Stimulated activated naive CD8-positive, alpha-beta T cell treated with anti-CD3 and anti-CD28 coated beads, Interleukin-15, amount 100 ng/mL, for 72 hours (primary cell): Measurements from ENCODE around the gene BTRC.
"Not testable (repeated sequence)": the region's sequence is repeated elsewhere in the genome, so short reads cannot be mapped to it uniquely, and the experiment has no call there.

Experiments
- ATAC-seq: fragments of 150-1000 bp; cut with Tn5 transposase; 2 replicates; pipeline ENCODE4 v1.10.0; 2021; ENCODE audit warnings: mild to moderate bottlenecking, moderate library complexity
- DNase-seq, 2 donors: peaks; one replicate each; pipeline ENCODE4 v3.0.0; 2021 to 2022
- H3K27ac Mint-ChIP-seq, 2 donors: one replicate each; pipeline ENCODE4 v1.8.0; 2022; ENCODE audit warnings: mild to moderate bottlenecking in 2 of 2, mixed read lengths in 2 of 2, moderate library complexity in 2 of 2
- H3K27me3 Mint-ChIP-seq: one replicate; pipeline ENCODE4 v1.8.0; 2022; ENCODE audit warnings: mixed read lengths
- H3K4me1 Mint-ChIP-seq: one replicate; pipeline ENCODE4 v1.8.0; 2022; ENCODE audit warnings: mild to moderate bottlenecking, mixed read lengths
- H3K4me3 Mint-ChIP-seq, 2 donors: one replicate each; pipeline ENCODE4 v1.8.0; 2022; ENCODE audit warnings: mild to moderate bottlenecking in 2 of 2, mixed read lengths in 2 of 2, moderate library complexity in 1 of 2
- H3K9me3 Mint-ChIP-seq, 2 donors: one replicate each; pipeline ENCODE4 v1.8.0; 2022; ENCODE audit warnings: mixed read lengths in 2 of 2

BTRC gene

GRCh38 chr10:101353692-101354327 is at the start of gene BTRC:
BTRC (plus strand) TSS chr10:101354165; CDS start chr10:101354181, 16 bp downstream.
- ATAC-seq (peak; percentile 98), DNase-seq (peak; percentile 97 to 98)
- H3K27me3 Mint-ChIP-seq = no peaks in the 10 kb centered on the region
- peaks cover 27% of the 10 kb centered on the region for H3K4me1 Mint-ChIP-seq
- H3K4me3 Mint-ChIP-seq = peak within 1 kb of the TSS; percentile 92
- no peaks in the 10 kb centered on the region for H3K9me3 Mint-ChIP-seq
- peak within 1 kb of the TSS; percentile 99 for H3K27ac Mint-ChIP-seq

GRCh38 chr10:101304316-101304715 is 49.6 kb upstream of the BTRC start:
- Mint-ChIP-seq H3K27ac (no peak overlapping the region), H3K4me3 (no peak overlapping the region), H3K9me3 (no peaks in the 10 kb centered on the region), H3K4me1 (no peaks in the 10 kb centered on the region), H3K27me3 (peaks cover 73% of the 10 kb centered on the region)
- DNase-seq (no peak), ATAC-seq (no peak)

- Mint-ChIP-seq H3K4me3 (no peak overlapping the region), H3K4me1 (peaks cover 3% of the 10 kb centered on the region), H3K27me3 (peaks cover 75% of the 10 kb centered on the region), H3K27ac (no peak overlapping the region), H3K9me3 (no peaks in the 10 kb centered on the region)
- no peak for ATAC-seq
- DNase-seq = no peak
Measured at GRCh38 chr10:101305320-101306241, 48.4 kb upstream of the BTRC start.

- peaks cover 10% of the 10 kb centered on the region for H3K4me1 Mint-ChIP-seq
- peaks cover 84% of the 10 kb centered on the region for H3K27me3 Mint-ChIP-seq
- no peak for DNase-seq
- no peak overlapping the region for H3K4me3 Mint-ChIP-seq
- no peak overlapping the region for H3K27ac Mint-ChIP-seq
- no peak for ATAC-seq
- no peaks in the 10 kb centered on the region for H3K9me3 Mint-ChIP-seq
Measured at GRCh38 chr10:101308051-101308450, 45.9 kb upstream of the BTRC start.

GRCh38 chr10:101310529-101311184 is 43.3 kb upstream of the BTRC start:
- H3K9me3 Mint-ChIP-seq = no peaks in the 10 kb centered on the region
- peaks cover 74% of the 10 kb centered on the region for H3K27me3 Mint-ChIP-seq
- H3K27ac Mint-ChIP-seq = peak overlapping the region in 1 of 2 donors; percentile 28
- DNase-seq = no peak
- peaks cover 10% of the 10 kb centered on the region for H3K4me1 Mint-ChIP-seq
- peak overlapping the region; percentile 70 to 79 for H3K4me3 Mint-ChIP-seq
- peak; percentile 52 for ATAC-seq

GRCh38 chr10:101311185-101312066 is 42.5 kb upstream of the BTRC start:
- Mint-ChIP-seq H3K27me3 (peaks cover 67% of the 10 kb centered on the region), H3K4me3 (peak overlapping the region; percentile 70 to 79), H3K9me3 (no peaks in the 10 kb centered on the region), H3K27ac (no peak overlapping the region), H3K4me1 (peaks cover 10% of the 10 kb centered on the region)
- ATAC-seq (peak; percentile 53), DNase-seq (no peak)

GRCh38 chr10:101319241-101319915 is 34.6 kb upstream of the BTRC start:
- Mint-ChIP-seq H3K9me3 (no peaks in the 10 kb centered on the region), H3K27me3 (no peaks in the 10 kb centered on the region), H3K4me1 (no peaks in the 10 kb centered on the region), H3K4me3 (no peak overlapping the region), H3K27ac (no peak overlapping the region)
- ATAC-seq (no peak), DNase-seq (no peak)

- DNase-seq = no peak
- Mint-ChIP-seq H3K4me3 (no peak overlapping the region), H3K9me3 (no peaks in the 10 kb centered on the region), H3K27ac (no peak overlapping the region), H3K27me3 (no peaks in the 10 kb centered on the region), H3K4me1 (no peaks in the 10 kb centered on the region)
- ATAC-seq = no peak
Measured at GRCh38 chr10:101321073-101321472, 32.9 kb upstream of the BTRC start.

GRCh38 chr10:101322266-101323108 is 31.5 kb upstream of the BTRC start:
- Mint-ChIP-seq H3K4me1 (no peaks in the 10 kb centered on the region), H3K27ac (no peak overlapping the region), H3K27me3 (no peaks in the 10 kb centered on the region), H3K4me3 (no peak overlapping the region), H3K9me3 (peaks cover 0 to 4% of the 10 kb centered on the region in 2 donors)
- no peak for DNase-seq
- ATAC-seq = no peak

GRCh38 chr10:101323495-101323894 is 30.5 kb upstream of the BTRC start:
- Mint-ChIP-seq H3K4me3 (no peak overlapping the region), H3K9me3 (peaks cover 0 to 4% of the 10 kb centered on the region in 2 donors), H3K27ac (no peak overlapping the region), H3K4me1 (no peaks in the 10 kb centered on the region), H3K27me3 (peaks cover under 1% of the 10 kb centered on the region)
- ATAC-seq (no peak), DNase-seq (no peak)

- H3K9me3 Mint-ChIP-seq, DNase-seq, H3K27ac Mint-ChIP-seq, ATAC-seq, H3K4me3 Mint-ChIP-seq, H3K4me1 Mint-ChIP-seq: not testable (repeated sequence)
- H3K27me3 Mint-ChIP-seq = peaks cover 13% of the 10 kb centered on the region
Measured at GRCh38 chr10:101327454-101327853, 26.5 kb upstream of the BTRC start.

- ATAC-seq (no peak), DNase-seq (no peak)
- H3K4me1 Mint-ChIP-seq = no peaks in the 10 kb centered on the region
- H3K9me3 Mint-ChIP-seq = peaks cover 0 to 4% of the 10 kb centered on the region in 2 donors
- H3K4me3 Mint-ChIP-seq = no peak overlapping the region
- no peak overlapping the region for H3K27ac Mint-ChIP-seq
- peaks cover 13% of the 10 kb centered on the region for H3K27me3 Mint-ChIP-seq
Measured at GRCh38 chr10:101329341-101330032, 24.5 kb upstream of the BTRC start.

GRCh38 chr10:101330231-101330630 is 23.7 kb upstream of the BTRC start:
- Mint-ChIP-seq H3K27me3 (peaks cover 13% of the 10 kb centered on the region), H3K27ac (no peak overlapping the region), H3K4me1 (no peaks in the 10 kb centered on the region), H3K9me3 (peaks cover 0 to 4% of the 10 kb centered on the region in 2 donors), H3K4me3 (no peak overlapping the region)
- ATAC-seq (no peak), DNase-seq (no peak)
